Measurements from ENCODE around the gene CACNB4.
"Not testable (repeated sequence)": the region's sequence is repeated elsewhere in the genome, so short reads cannot be mapped to it uniquely, and the experiment has no call there.

The CACNB4 gene

GRCh38 chr2:152098496-152099366 lies at the start of gene CACNB4:
Gene CACNB4 (minus strand): TSS chr2:152099044.
- DNase-seq: no peak

GRCh38 chr2:152134488-152135280 lies 35.8 kb upstream of the CACNB4 start:
- no peak for DNase-seq

- DNase-seq: no peak
Measured at GRCh38 chr2:152132306-152132705, 33.5 kb upstream of the CACNB4 start.

GRCh38 chr2:152127628-152128027 lies 28.8 kb upstream of the CACNB4 start:
- DNase-seq: no peak

- DNase-seq: no peak
Measured at GRCh38 chr2:152126664-152127063, 27.8 kb upstream of the CACNB4 start.

- no peak for DNase-seq
Measured at GRCh38 chr2:152122161-152122560, 23.3 kb upstream of the CACNB4 start.

DNA sequence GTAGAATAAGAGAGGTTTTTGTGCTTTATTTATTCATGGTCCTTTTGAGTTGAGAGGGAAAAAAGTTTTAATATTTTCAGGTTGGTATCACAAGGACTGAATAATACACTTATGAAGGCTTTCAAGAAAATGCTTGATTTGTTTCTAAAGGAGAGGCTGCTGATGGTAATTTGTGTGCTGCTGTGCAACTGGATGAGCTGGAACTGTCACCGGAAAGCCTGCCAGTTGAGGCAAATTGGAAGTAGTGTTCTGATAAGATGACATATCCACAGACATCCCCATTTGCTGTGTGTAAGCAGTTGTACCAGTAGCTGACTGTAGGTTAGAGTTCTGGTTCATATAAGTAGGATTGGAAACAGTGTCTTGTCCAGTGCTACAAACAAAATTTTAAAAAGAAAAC lies 21.6 kb upstream of the CACNB4 start:
- no peak for DNase-seq

DNA sequence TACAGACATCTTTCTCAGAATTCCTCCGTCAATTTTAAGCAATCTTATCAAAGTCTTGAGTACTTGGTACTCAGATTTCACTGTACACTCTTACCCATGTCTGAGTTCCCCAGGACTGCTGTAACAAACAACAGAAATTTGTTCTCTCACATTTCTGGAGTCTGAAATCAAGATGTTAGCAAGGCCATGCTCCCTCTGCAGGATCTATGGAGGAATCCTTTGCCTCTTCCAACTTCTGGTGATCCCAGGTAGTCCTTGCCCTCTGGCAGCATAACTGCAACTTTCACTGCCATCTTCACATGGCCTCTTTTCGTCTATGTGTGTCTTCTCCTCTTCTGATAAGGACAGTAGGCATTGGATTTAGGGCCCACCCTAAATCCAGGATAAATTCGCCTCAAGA lies 17.1 kb upstream of the CACNB4 start:
- no peak for DNase-seq

GRCh38 chr2:152114366-152114765 lies 15.5 kb upstream of the CACNB4 start:
- DNase-seq: no peak

GRCh38 chr2:152107140-152107539 lies 8.3 kb upstream of the CACNB4 start:
- not testable (repeated sequence) for DNase-seq

- no peak for DNase-seq
Measured at GRCh38 chr2:152106464-152106863, 7.6 kb upstream of the CACNB4 start.

DNA sequence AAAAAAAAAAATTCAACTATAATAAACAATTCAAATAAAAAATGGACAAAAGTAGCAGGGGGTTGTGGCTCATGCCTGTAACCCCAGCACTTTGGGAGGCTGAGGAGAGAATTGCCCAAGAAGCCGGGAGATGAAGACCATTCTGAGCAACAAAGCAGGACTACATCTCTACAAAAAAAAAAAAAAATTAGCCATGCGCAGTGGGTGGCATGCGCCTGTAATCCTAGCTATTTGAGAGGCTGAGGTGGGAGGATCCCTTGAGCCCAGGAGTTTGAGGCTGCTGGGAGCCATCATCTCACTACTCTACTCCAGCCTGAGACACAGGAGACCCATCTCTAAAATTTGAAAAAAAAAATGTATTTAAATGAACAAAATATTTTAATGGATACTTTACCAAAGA lies 4.4 kb upstream of the CACNB4 start:
- no peak for DNase-seq

GRCh38 chr2:152100961-152101360 lies 2.1 kb upstream of the CACNB4 start:
- DNase-seq: no peak

- DNase-seq: peak; percentile 12
Measured at GRCh38 chr2:152099367-152100050, 665 bp upstream of the CACNB4 start.

GRCh38 chr2:152097801-152098495 lies 896 bp downstream of the CACNB4 start:
- DNase-seq: no peak

- DNase-seq: peak; percentile 12
Measured at GRCh38 chr2:152097290-152097800, 1.5 kb downstream of the CACNB4 start.

DNA sequence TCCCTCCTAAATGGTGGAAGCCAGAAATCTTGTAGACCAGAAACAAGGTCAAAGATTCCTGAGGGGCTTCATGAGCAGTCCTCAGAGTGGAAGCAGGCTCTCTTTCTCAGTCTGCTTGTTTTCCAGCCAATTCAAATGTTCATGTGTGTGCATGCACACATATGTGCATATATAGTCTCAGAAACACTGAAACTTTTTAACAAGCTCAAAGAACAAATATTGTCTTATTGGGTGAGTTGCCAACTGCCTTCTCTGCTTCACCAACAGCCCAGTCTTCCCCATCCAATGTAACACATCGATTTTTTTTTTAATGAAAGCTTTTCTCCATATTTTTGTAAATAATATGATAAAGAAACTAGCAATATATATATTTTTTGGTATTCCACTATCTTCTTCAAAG lies 3.7 kb downstream of the CACNB4 start:
- DNase-seq: no peak

- DNase-seq: no peak
Measured at GRCh38 chr2:152094014-152094413, 4.8 kb downstream of the CACNB4 start.

DNA sequence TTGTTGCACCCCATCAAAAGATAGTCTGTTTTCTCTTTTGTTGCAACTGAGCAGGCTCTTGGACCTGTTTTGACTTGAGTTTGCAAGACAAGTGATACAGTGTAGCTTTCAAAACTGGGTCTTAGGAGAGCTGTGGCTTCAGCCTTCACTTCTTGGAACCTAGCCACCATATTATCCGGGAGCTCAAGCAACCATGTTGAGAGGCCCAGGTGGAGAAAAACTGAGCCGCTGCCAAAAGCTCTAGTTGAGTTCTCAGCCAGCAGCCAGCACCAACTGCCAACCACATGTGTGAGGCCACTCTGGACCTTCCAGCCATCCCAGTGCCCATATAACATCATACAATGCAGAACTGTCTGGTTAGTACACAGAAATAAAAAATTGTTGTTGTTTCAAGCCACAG lies 5.4 kb downstream of the CACNB4 start:
- no peak for DNase-seq

GRCh38 chr2:152092095-152092494 lies 6.7 kb downstream of the CACNB4 start:
- no peak for DNase-seq

DNA sequence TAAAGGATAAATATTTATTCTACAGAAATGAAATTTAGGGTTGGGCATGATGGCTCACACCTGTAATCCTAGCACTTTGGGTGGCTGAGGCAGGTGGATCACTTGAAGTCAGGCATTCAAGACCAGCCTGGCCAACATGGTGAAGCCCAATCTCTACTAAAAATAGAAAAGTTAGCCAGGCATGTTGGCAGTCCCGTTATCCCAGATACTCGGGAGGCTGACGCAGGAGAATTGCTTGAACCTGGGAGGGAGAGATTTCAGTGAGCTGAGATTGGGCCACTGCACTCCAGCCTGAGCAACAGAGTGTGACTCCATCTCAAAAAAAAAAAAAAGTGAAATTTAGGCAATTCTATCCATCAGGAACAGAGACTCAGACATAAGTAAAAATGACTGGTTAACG lies 8.1 kb downstream of the CACNB4 start:
- not testable (repeated sequence) for DNase-seq

GRCh38 chr2:152089238-152089637 lies 9.6 kb downstream of the CACNB4 start:
- no peak for DNase-seq

GRCh38 chr2:152088006-152088405 lies 10.8 kb downstream of the CACNB4 start:
- DNase-seq: no peak

Measured in NCI-H748 treated with DMSO at 0.1 percent for 48 hours (cell line).